Measurements from ENCODE around the gene ZC3HAV1L.

Gene ZC3HAV1L

GRCh38 chr7:139022286-139022685 lies 13.6 kb downstream of the ZC3HAV1L start (continued):
- TF ChIP-seq CSRNP3 (CRISPR knock-in tag; IDR thresholded peaks at IDR 0.05) (no peak), CSDC2 (CRISPR knock-in tag; IDR thresholded peaks at IDR 0.05) (no peak), ESRRG (CRISPR knock-in tag; IDR thresholded peaks at IDR 0.05) (no peak)

DNA sequence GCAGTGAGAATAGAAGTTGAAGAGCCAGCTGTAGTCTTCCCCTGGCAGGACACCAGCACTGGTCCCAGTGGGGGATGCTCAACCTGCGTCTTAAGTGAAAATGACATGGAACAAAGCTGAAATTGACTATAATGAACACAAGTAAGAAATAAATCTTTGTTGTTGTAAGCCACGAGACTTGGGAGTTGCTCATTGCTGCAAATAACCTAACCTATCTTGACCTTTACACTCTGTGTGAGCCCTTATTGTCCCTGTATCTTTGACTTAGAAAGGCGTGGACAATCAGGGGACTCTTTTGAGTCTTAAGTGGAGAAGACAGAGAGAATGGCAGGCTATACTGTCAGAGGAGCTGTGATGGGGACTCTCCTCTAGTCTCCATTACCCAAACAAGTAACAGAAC lies 16.9 kb downstream of the ZC3HAV1L start:
- TF ChIP-seq GLIS3 (CRISPR knock-in tag; IDR thresholded peaks at IDR 0.05) (no peak), ZFP30 (CRISPR knock-in tag; IDR thresholded peaks at IDR 0.05) (no peak), BACH2 (CRISPR knock-in tag; IDR thresholded peaks at IDR 0.05; ENCODE audit: borderline replicate concordance) (no peak), RARB (CRISPR knock-in tag; IDR thresholded peaks at IDR 0.05) (no peak), CSDC2 (CRISPR knock-in tag; IDR thresholded peaks at IDR 0.05) (no peak), CSRNP3 (CRISPR knock-in tag; IDR thresholded peaks at IDR 0.05) (no peak), ISL1 (CRISPR knock-in tag; IDR thresholded peaks at IDR 0.05) (no peak)
- TF ChIP-seq, protein P1, sequence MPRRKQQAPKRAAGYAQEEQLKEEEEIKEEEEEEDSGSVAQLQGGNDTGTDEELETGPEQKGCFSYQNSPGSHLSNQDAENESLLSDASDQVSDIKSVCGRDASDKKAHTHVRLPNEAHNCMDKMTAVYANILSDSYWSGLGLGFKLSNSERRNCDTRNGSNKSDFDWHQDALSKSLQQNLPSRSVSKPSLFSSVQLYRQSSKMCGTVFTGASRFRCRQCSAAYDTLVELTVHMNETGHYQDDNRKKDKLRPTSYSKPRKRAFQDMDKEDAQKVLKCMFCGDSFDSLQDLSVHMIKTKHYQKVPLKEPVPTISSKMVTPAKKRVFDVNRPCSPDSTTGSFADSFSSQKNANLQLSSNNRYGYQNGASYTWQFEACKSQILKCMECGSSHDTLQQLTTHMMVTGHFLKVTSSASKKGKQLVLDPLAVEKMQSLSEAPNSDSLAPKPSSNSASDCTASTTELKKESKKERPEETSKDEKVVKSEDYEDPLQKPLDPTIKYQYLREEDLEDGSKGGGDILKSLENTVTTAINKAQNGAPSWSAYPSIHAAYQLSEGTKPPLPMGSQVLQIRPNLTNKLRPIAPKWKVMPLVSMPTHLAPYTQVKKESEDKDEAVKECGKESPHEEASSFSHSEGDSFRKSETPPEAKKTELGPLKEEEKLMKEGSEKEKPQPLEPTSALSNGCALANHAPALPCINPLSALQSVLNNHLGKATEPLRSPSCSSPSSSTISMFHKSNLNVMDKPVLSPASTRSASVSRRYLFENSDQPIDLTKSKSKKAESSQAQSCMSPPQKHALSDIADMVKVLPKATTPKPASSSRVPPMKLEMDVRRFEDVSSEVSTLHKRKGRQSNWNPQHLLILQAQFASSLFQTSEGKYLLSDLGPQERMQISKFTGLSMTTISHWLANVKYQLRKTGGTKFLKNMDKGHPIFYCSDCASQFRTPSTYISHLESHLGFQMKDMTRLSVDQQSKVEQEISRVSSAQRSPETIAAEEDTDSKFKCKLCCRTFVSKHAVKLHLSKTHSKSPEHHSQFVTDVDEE (CRISPR knock-in tag; IDR thresholded peaks at IDR 0.05), result no peak
- ATAC-seq, result no peak

DNA sequence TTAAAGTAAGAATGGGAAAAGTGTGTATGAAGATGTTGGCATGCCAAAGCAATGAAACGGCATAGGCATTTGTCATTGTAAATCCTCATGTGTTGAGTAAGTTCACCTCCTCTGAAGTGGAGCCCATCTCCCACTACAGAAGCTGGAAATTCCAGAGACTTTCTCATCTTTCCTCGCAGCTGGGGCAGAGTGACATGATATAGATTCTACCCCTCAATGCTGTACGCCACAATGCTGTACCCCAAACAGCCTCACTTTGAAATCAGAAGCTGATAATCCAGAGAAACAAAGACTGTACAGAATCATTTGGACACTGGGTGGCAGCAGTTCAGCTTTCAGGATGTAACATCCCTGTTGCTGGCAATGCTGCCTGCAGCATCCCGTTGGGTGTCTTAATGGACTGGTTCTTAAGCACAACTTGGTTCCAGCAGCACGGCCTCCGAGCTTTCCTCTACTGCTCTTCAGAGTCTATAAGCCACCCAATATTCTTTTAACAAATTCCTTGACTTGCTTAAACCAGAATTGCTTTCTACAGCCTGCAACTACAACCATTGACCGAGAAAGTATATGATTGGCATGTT lies 18.8 kb downstream of the ZC3HAV1L start:
- ATAC-seq, result peak; percentile 99
- TF ChIP-seq, protein P1 (CRISPR knock-in tag; IDR thresholded peaks at IDR 0.05), result no peak
- TF ChIP-seq CREB5 (CRISPR knock-in tag; IDR thresholded peaks at IDR 0.05; ENCODE audit: low read depth) (no peak), ZNF8 (CRISPR knock-in tag; IDR thresholded peaks at IDR 0.05) (peak; percentile 91)

DNA sequence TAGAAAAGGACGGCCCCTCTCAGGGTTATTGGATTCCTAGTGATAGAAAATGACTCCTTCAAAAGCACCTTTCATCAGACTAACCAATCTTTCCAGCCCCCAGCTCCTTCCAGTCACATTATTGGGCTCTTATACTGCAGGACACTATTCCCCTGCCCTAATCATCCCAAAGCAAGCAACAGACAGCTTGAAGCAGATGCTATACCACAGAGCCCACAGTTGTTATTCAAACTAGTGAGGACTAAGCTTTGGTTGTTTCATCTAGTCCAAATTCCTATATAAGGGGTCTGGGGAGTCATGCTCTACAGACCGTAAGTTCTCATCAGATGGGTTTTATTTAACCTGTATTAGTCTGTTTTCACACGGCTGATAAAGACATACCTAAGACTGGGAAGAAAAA lies 24.5 kb downstream of the ZC3HAV1L start:
- ATAC-seq, result no peak
- TF ChIP-seq CSDC2 (CRISPR knock-in tag; IDR thresholded peaks at IDR 0.05) (no peak), CREB5 (CRISPR knock-in tag; IDR thresholded peaks at IDR 0.05; ENCODE audit: low read depth) (no peak), TOX (CRISPR knock-in tag; IDR thresholded peaks at IDR 0.05; ENCODE audit: borderline replicate concordance) (no peak), ESRRG (CRISPR knock-in tag; IDR thresholded peaks at IDR 0.05) (no peak), RARB (CRISPR knock-in tag; IDR thresholded peaks at IDR 0.05) (no peak), OSR1 (CRISPR knock-in tag; IDR thresholded peaks at IDR 0.05) (no peak), CSRNP3 (CRISPR knock-in tag; IDR thresholded peaks at IDR 0.05) (no peak), ZFP3 (CRISPR knock-in tag; IDR thresholded peaks at IDR 0.05) (no peak), TCF4 (CRISPR knock-in tag; IDR thresholded peaks at IDR 0.05; ENCODE audit: borderline replicate concordance) (no peak), ZNF70 (CRISPR knock-in tag; IDR thresholded peaks at IDR 0.05) (no peak), ZNF565 (CRISPR knock-in tag; conservative IDR thresholded peaks at IDR 0.05; ENCODE audit: low read depth) (no peak), BACH2 (CRISPR knock-in tag; IDR thresholded peaks at IDR 0.05; ENCODE audit: borderline replicate concordance) (no peak), ZNF8 (CRISPR knock-in tag; IDR thresholded peaks at IDR 0.05) (no peak), PPARA (CRISPR knock-in tag; IDR thresholded peaks at IDR 0.05; ENCODE audit: borderline replicate concordance) (no peak), ARNTL (CRISPR knock-in tag; IDR thresholded peaks at IDR 0.05; ENCODE audit: borderline replicate concordance, low read depth) (no peak), SNAI2 (CRISPR knock-in tag; IDR thresholded peaks at IDR 0.05) (no peak)
- TF ChIP-seq, protein P2, sequence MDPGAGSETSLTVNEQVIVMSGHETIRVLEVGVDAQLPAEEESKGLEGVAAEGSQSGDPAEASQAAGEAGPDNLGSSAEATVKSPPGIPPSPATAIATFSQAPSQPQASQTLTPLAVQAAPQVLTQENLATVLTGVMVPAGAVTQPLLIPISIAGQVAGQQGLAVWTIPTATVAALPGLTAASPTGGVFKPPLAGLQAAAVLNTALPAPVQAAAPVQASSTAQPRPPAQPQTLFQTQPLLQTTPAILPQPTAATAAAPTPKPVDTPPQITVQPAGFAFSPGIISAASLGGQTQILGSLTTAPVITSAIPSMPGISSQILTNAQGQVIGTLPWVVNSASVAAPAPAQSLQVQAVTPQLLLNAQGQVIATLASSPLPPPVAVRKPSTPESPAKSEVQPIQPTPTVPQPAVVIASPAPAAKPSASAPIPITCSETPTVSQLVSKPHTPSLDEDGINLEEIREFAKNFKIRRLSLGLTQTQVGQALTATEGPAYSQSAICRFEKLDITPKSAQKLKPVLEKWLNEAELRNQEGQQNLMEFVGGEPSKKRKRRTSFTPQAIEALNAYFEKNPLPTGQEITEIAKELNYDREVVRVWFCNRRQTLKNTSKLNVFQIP (CRISPR knock-in tag; IDR thresholded peaks at IDR 0.05; ENCODE audit: borderline replicate concordance, low read depth), result no peak
